ENCODE measurements around the gene VPS16. TPM values are rescaled to one million over a fixed set of nuclear protein-coding genes. Genes with fewer than 3 reads are reported as not detected.

The VPS16 gene
- total RNA-seq, 2 experiments from 2014 or later: 38.2 to 40.6 TPM

DNA sequence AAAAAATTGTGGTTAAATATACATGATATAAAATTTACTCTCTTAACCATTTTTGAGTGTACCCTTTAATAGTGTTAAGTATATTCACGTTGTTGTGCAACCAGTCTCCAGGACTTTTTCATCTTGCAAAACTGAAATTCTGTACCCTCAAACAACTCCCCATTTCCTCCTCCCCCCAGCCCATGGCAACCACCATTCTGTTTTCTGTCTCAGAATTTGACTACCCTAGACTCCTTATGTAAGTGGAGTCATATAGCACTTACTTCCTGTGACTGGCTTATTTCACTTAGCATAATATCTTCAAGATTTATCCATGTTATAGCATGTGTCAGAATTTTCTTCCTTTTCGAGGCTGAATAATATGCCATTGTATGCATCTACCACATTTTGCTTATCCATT, 5.1 kb downstream of the VPS16 start:
- H3K4me3 ChIP-seq (ENCODE audit: low read length): no peak overlapping the region
- H3K9me3 ChIP-seq (ENCODE audit: control insufficient read depth in 1 of 2, insufficient read depth in 1 of 2, low read length in 2 of 2): no peaks in the 10 kb centered on the region
- DNase-seq: no peak
- ChIA-PET CTCF (no interaction called here), POLR2A (no interaction called here)
- Mint-ChIP-seq H3K4me1 (ENCODE audit: low read depth) (peaks cover 41% of the 10 kb centered on the region), H3K4me3 (no peak overlapping the region), H3K9me3 (no peaks in the 10 kb centered on the region), H3K27me3 (no peaks in the 10 kb centered on the region), H3K36me3 (ENCODE audit: low read depth) (peaks cover 3% of the 10 kb centered on the region), H3K27ac (no peak overlapping the region)
- intact Hi-C loops (cut with DNase I, micrococcal nuclease): no loop called here
- no peak overlapping the region for H3K27ac ChIP-seq (ENCODE audit: low read depth in 1 of 2, low read length in 2 of 2)
- TF ChIP-seq, protein P1, sequence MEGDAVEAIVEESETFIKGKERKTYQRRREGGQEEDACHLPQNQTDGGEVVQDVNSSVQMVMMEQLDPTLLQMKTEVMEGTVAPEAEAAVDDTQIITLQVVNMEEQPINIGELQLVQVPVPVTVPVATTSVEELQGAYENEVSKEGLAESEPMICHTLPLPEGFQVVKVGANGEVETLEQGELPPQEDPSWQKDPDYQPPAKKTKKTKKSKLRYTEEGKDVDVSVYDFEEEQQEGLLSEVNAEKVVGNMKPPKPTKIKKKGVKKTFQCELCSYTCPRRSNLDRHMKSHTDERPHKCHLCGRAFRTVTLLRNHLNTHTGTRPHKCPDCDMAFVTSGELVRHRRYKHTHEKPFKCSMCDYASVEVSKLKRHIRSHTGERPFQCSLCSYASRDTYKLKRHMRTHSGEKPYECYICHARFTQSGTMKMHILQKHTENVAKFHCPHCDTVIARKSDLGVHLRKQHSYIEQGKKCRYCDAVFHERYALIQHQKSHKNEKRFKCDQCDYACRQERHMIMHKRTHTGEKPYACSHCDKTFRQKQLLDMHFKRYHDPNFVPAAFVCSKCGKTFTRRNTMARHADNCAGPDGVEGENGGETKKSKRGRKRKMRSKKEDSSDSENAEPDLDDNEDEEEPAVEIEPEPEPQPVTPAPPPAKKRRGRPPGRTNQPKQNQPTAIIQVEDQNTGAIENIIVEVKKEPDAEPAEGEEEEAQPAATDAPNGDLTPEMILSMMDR (IDR thresholded peaks at IDR 0.05): no peak
- peaks cover 13% of the 10 kb centered on the region for H3K4me1 ChIP-seq (ENCODE audit: insufficient read depth, low read length)
- no peaks in the 10 kb centered on the region for H3K27me3 ChIP-seq (ENCODE audit: control insufficient read depth in 1 of 2, insufficient read depth in 2 of 2, low read length in 2 of 2)
- H3K36me3 ChIP-seq (ENCODE audit: insufficient read depth, low read length): peaks cover 3% of the 10 kb centered on the region
- ATAC-seq (ENCODE audit: poor library complexity): no peak

DNA sequence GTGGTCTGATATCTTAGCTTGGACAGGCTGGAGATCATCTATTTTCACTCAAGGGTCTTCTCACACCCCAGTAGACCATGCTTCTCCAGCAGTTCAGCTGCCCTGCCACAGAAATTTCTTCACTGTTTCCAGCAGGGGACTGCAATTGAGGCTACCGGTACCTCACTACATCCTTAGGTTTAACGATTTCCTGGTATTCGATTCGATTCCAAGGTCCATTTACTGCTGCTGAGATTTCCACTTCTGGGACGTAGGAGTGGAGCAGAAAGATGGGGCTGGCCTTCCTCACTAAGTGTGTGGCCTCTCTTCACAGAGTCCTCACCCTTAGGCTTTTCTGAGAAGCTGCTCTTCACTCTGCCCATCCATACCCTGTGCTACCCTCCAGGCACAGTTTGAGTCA, 6.2 kb downstream of the VPS16 start:
- Mint-ChIP-seq H3K4me3 (no peak overlapping the region), H3K36me3 (ENCODE audit: low read depth) (peaks cover 3% of the 10 kb centered on the region), H3K27ac (no peak overlapping the region), H3K4me1 (ENCODE audit: low read depth) (peaks cover 37% of the 10 kb centered on the region), H3K27me3 (no peaks in the 10 kb centered on the region), H3K9me3 (no peaks in the 10 kb centered on the region)
- no peaks in the 10 kb centered on the region for H3K27me3 ChIP-seq (ENCODE audit: control insufficient read depth in 1 of 2, insufficient read depth in 2 of 2, low read length in 2 of 2)
- peaks cover 5% of the 10 kb centered on the region for H3K4me1 ChIP-seq (ENCODE audit: insufficient read depth, low read length)
- H3K9me3 ChIP-seq (ENCODE audit: control insufficient read depth in 1 of 2, insufficient read depth in 1 of 2, low read length in 2 of 2): no peaks in the 10 kb centered on the region
- CTCF ChIA-PET: no interaction called here
- ATAC-seq (ENCODE audit: poor library complexity): no peak
- no peak overlapping the region for H3K27ac ChIP-seq (ENCODE audit: low read depth in 1 of 2, low read length in 2 of 2)
- no peak for DNase-seq
- TF ChIP-seq, protein P1 (IDR thresholded peaks at IDR 0.05): no peak
- H3K36me3 ChIP-seq (ENCODE audit: insufficient read depth, low read length): peaks cover 3% of the 10 kb centered on the region
- intact Hi-C loops (cut with DNase I, micrococcal nuclease): no loop called here
- no peak overlapping the region for H3K4me3 ChIP-seq (ENCODE audit: low read length)
- POLR2A ChIA-PET: no interaction called here

DNA sequence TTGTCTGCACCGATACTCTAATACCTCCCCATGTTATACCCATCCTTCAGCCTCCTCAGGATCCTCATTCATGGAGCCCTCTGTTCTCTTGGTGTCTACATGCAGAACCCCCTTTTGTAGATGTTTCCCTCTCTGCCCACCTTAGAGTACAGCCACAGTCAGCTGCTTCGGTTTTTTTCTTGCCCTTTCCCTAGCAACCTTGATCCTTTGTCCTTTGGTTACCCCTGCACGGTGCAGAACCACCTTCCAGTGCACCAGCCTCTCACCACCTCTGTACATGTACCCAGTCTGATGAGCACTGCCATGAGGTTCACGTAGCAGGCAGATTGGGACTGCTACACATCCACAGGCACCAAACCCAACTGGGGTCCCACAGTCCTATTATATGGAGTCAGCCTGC, 7.3 kb downstream of the VPS16 start:
- ATAC-seq (ENCODE audit: poor library complexity) (no peak), DNase-seq (no peak)
- intact Hi-C loops (cut with DNase I, micrococcal nuclease): no loop called here
- Mint-ChIP-seq H3K4me3 (no peak overlapping the region), H3K4me1 (ENCODE audit: low read depth) (peaks cover 46% of the 10 kb centered on the region), H3K27ac (no peak overlapping the region), H3K27me3 (no peaks in the 10 kb centered on the region), H3K36me3 (ENCODE audit: low read depth) (peaks cover 3% of the 10 kb centered on the region), H3K9me3 (no peaks in the 10 kb centered on the region)
- TF ChIP-seq, protein P1 (IDR thresholded peaks at IDR 0.05): no peak
- H3K27me3 ChIP-seq (ENCODE audit: control insufficient read depth in 1 of 2, insufficient read depth in 2 of 2, low read length in 2 of 2): no peaks in the 10 kb centered on the region
- no peak overlapping the region for H3K4me3 ChIP-seq (ENCODE audit: low read length)
- no peak overlapping the region for H3K27ac ChIP-seq (ENCODE audit: low read depth in 1 of 2, low read length in 2 of 2)
- H3K9me3 ChIP-seq (ENCODE audit: control insufficient read depth in 1 of 2, insufficient read depth in 1 of 2, low read length in 2 of 2): no peaks in the 10 kb centered on the region
- H3K4me1 ChIP-seq (ENCODE audit: insufficient read depth, low read length): peaks cover 11% of the 10 kb centered on the region
- H3K36me3 ChIP-seq (ENCODE audit: insufficient read depth, low read length): peaks cover 3% of the 10 kb centered on the region
- CTCF ChIA-PET: no interaction called here
- POLR2A ChIA-PET: no interaction called here
